ENCODE measurements around the gene NME3.
"Not testable (repeated sequence)": the region's sequence is repeated elsewhere in the genome, so short reads cannot be mapped to it uniquely, and the experiment has no call there.

Gene NME3

DNA sequence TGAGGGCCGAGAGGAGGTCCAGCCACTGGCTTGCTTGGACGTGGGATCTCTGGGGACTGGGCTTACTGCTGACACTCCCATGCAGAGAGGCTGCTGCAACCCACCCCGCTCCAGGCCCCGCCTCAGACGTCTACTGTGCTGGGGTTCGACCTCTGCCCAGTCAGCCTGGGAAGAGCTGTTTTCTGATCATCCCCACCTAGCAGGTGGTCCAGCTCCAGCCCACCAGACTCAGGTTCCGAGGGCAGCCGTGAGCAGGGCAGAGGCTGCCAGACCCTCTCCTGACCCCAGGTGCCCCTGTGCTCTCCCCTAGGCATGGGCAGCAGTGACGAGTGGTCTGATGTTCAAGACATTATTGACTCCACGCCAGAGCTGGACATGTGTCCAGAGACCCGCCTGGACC is 23.4 kb downstream of the NME3 start:
- DNase-seq (ENCODE audit: low spot score): no peak

DNA sequence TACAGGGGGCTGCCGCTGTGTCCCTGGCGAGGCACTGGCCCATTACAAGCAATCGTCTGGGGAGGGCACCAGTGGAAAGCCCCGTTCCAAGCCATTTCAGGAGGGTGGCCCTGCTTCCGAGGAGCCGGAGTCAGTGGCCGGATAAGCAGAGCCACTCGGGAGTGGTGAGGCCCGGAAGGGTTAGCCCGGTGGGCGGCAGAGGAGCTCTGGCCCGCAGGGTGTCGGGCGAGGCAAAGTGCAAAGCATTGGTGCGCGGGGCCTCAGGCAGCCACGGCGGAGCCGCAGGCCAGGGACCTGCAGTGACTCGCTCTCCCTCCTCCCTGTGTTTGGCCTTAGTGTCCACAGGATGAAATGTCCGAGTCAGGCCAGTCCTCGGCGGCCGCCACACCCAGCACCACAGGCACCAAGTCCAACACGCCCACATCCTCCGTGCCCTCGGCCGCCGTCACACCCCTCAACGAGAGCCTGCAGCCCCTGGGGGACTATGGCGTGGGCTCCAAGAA is 24.6 kb downstream of the NME3 start:
- DNase-seq (ENCODE audit: low spot score): no peak

DNA sequence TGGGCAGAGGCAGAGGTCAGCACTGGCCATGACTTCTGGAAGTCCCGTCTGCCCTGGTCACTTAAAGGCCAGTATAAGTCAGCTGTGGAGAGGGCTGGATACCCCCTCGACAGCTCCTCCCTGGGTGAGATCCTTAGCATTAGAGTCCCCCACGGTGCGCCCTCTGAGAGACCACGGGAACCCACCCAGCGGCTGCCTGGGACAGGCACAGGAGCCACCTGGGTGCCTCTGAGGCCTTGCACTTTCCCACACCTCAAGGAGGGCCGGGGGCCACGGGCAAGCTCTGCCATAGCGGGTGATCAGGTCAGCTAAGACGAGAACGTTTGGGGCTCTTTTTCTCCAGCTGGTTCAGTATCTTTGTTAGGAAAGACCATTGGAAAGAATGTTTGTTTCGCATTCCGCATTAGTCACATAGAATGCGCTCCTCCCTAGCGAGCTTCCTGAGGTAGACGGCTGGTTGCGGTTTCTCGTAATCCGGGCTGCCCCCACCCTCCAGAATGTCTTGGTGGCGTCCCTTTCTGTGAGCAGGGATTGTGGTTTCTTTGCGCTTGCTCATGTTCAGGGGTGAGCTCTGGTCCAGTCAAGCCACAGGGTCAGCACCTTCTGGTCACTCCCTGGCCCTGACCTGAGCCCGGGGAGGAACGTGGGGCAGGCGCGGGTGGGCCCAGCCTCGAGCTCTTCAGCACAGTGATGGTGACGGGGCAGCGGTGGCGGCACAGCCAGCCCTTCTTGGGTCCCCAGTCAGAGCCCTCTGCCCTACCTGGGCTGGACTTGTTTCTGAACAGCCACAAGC is 25.2 kb downstream of the NME3 start:
- DNase-seq (ENCODE audit: low spot score): no peak

- DNase-seq (ENCODE audit: low spot score): no peak
Measured at GRCh38 chr16:1745181-1745899, 26.0 kb downstream of the NME3 start.

DNA sequence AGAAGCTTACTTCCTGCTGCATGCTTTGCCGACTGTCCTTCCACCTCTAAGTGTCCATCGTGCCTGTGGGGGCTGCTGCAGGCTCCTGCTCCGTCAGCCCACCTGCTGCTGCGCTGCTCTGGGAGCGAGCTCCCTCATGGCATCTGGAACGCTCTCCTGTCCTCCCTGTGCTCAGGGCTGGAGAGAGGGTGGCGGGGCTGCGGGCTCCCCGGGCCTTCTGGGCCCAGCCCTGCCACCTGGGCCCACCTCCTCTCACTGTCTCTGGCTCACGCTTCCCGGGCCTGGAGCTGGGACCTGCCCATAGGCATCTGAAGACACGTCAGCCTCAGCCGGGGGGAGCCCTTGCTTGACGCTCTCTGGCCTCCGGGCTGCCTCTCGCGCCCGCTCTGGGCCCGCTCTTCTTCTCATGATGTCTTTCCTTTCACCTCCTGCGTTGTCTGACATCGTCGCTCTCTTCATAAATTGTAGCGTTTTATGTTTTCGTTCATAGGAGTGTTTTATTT is 27.0 kb downstream of the NME3 start:
- no peak for DNase-seq (ENCODE audit: low spot score)

GRCh38 chr16:1743376-1744337 is 27.7 kb downstream of the NME3 start:
- DNase-seq (ENCODE audit: low spot score): no peak

- DNase-seq (ENCODE audit: low spot score): no peak
Measured at GRCh38 chr16:1741553-1742165, 29.7 kb downstream of the NME3 start.

- DNase-seq (ENCODE audit: low spot score): no peak
Measured at GRCh38 chr16:1740781-1741490, 30.4 kb downstream of the NME3 start.

DNA sequence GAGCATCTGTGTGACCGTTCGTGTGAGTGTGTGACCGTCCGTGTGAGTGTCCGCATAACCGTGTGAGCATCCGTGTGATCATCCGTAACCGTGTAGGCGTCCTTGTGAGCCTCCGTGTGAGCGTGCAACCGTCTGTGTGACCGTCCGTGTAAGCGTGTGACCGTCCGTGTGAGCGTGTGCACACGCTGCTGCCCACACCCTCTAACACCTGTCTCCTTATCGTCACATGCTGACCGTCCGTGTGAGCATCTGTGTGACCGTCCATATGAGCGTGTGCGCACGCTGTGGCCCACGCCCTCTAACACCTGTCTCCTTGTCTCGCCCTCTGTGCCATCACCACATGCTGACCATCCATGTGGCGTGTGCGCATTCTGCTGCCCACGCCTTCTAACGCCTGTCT is 31.1 kb downstream of the NME3 start:
- DNase-seq (ENCODE audit: low spot score): no peak

DNA sequence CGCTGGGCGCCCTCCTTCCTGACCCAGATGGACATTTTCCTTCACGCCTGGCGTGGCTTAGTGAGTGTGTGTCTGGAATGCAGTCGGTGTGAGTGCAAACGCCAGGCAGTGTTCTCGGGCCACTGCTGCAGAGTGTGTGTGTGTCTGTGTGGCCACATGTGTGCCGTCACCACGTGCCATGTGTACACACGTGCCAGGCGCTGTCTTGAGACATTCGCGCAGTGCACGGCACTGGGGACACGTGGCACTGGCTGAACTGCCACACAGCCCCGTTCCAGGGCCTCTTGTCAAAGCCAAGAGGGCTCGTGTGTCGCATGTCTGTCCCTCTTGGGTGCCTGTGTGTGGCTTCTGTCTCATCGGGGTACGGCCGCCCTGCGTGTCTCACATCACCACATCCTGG is 36.5 kb downstream of the NME3 start:
- no peak for DNase-seq (ENCODE audit: low spot score)

DNA sequence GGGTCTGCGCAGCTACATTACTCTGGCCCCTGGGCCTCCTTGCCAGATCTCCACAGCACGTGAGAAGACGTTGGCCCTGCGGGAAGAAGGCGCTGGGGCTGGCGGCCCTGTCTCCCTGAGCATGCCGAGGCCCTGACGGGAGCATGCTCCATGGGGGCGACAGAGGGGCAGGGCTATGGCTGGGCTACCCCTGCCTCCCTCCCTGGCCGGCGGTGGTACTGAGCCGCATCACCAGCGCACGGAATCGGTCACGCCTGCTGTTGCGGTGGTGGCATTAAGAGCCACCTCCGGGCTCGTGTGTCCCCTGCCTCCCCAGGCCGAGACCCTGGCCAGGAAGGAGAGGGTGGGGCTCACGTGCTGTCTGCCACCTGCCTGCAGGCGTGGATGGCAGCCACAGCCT is 37.2 kb downstream of the NME3 start:
- DNase-seq (ENCODE audit: low spot score): no peak

DNA sequence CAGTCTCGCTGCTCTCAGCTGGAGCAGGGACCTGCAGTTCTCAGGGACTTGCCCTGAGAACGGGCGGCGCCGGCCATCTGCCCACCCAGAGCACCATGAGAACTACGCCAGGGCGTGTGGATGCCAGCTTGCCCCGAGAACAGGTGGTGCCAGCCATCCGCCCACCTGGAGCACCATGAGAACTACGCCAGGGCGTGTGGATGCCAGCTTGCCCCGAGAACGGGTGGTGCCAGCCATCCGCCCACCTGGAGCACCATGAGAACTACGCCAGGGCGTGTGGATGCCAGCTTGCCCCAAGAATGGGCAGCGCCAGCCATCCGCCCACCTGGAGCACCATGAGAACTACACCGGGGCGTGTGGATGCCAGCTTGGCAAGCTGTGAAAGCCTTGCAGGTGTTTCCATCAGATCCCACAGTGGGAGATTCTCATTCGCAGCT is 38.8 kb downstream of the NME3 start:
- DNase-seq (ENCODE audit: low spot score): not testable (repeated sequence)

- DNase-seq (ENCODE audit: low spot score): no peak
Measured at GRCh38 chr16:1732071-1732470, 39.3 kb downstream of the NME3 start.

- DNase-seq (ENCODE audit: low spot score): no peak
Measured at GRCh38 chr16:1731603-1732002, 39.7 kb downstream of the NME3 start.

- no peak for DNase-seq (ENCODE audit: low spot score)
Measured at GRCh38 chr16:1731073-1731472, 40.3 kb downstream of the NME3 start.

DNA sequence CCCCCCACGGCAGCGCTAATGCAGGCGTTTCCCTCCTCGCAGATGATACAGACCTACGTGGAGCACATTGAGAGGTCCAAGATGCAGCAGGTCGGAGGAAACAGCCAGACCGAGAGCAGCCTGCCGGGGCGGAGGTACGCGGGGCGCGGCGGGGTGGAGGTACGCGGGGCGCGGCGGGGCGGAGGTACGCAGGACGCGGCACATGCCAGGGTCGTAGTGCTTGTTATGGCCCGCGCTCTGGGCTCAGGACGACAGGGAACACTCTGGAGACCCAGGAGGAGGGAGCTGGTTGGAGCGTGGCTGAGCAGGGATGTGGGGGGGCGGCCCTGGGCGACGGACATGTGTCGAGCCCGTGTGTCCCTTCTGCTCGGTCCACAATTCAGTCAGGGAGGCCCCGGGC is 41.9 kb downstream of the NME3 start:
- no peak for DNase-seq (ENCODE audit: low spot score)

- no peak for DNase-seq (ENCODE audit: low spot score)
Measured at GRCh38 chr16:1729026-1729425, 42.3 kb downstream of the NME3 start.

GRCh38 chr16:1727651-1728624 is 43.4 kb downstream of the NME3 start:
- no peak for DNase-seq (ENCODE audit: low spot score)

DNA sequence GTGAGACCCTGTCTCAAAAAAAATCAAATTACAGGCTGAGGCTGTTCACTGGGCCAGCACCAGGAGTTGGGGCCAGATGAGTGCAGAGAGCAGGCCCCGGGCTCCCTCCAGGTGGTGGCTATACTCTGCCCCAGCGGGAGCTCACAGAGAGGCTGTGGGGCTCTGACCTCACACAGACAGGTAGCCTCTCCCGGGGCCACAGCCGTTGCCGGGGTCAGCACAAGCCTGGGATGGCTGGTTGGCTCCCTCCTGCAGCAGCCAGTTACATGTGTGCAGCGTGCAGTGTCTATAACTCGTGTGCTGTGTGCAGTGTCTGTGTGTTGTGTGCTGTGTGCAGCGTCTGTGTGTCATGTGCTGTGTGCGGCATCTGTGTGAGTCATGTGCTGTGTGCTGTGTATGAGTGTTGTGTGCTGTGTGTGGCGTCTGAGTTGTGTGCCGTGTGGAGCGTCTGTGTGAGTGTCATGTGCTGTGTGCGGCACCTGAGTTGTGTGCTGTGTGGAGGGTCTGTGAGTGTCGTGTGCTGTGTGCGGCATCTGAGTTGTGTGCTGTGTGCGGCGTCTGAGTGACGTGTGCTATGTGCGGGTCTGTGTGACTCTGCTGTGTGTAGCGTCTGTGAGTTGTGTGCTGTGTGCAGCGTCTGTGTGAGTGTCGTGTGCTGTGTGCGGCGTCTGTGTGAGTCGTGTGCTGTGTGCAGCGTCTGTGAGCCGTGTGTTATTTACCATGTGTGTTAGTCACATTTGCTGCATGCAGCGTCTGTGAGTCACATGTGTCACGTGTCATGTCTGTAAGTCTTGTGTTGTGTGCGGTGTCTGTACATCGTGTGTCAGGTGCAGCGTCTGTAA is 44.5 kb downstream of the NME3 start:
- DNase-seq (ENCODE audit: low spot score): no peak
